GM13976 (cell line): ENCODE results near the gene SYNE2.

Experiments used
- DNase-seq: peaks from one replicate; pipeline ENCODE4 v3.0.0; 2012; ENCODE audit warnings: low spot score
- CTCF ChIP-seq: IDR thresholded peaks from 2 replicates; pipeline ENCODE4 v1.5.1; 2012; ENCODE audit warnings: borderline replicate concordance, mild to moderate bottlenecking; ENCODE audit not compliant: insufficient read depth; ENCODE audit errors: extremely low read depth, missing control alignments, control extremely low read depth
- in situ Hi-C: fragments of 300-500 bp; cut with MboI; formaldehyde crosslinking; loops from one replicate; pipeline ENCODE4 v1.12.0; 2022; ENCODE audit warnings: low sequenced_read_pairs, mixed read lengths, inconsistent platforms; ENCODE audit not compliant: unreplicated experiment

SYNE2 gene

GRCh38 chr14:64245491-64245890, 392.7 kb downstream of the SYNE2 start:
- DNase-seq, result no peak
- no peak for TF ChIP-seq CTCF
- in situ Hi-C loops, result no loop called here

- TF ChIP-seq CTCF, result no peak
- DNase-seq, result no peak
- in situ Hi-C loops, result no loop called here
Observed at GRCh38 chr14:64246688-64247087, 393.9 kb downstream of the SYNE2 start.

- no peak for DNase-seq
- no peak for TF ChIP-seq CTCF
- in situ Hi-C loops, result no loop called here
Observed at GRCh38 chr14:64247195-64247594, 394.4 kb downstream of the SYNE2 start.

- no peak for TF ChIP-seq CTCF
- in situ Hi-C loops, result no loop called here
- DNase-seq, result no peak
Observed at GRCh38 chr14:64248689-64249088, 395.9 kb downstream of the SYNE2 start.

GRCh38 chr14:64249363-64249762, 396.6 kb downstream of the SYNE2 start:
- no peak for TF ChIP-seq CTCF
- in situ Hi-C loops, result no loop called here
- no peak for DNase-seq

- in situ Hi-C loops, result no loop called here
- no peak for DNase-seq
- no peak for TF ChIP-seq CTCF
Observed at GRCh38 chr14:64253672-64254071, 400.9 kb downstream of the SYNE2 start.

- no peak for DNase-seq
- no peak for TF ChIP-seq CTCF
- in situ Hi-C loops, result no loop called here
Observed at GRCh38 chr14:64255756-64256155, 403.0 kb downstream of the SYNE2 start.
